GM13977 (cell line): ENCODE measurements around the gene PLXNA2.

Experiments
- DNase-seq: peaks from one replicate; pipeline ENCODE4 v3.0.0; 2012; ENCODE audit warnings: low spot score
- CTCF ChIP-seq: IDR thresholded peaks from 2 replicates; pipeline ENCODE4 v1.5.1; 2012; ENCODE audit warnings: mild to moderate bottlenecking, control low read depth; ENCODE audit not compliant: insufficient read depth; ENCODE audit errors: extremely low read depth, missing control alignments
- in situ Hi-C: fragments of 300-500 bp; cut with MboI; formaldehyde crosslinking; loops from one replicate; pipeline ENCODE4 v1.12.0; 2022; ENCODE audit warnings: low sequenced_read_pairs, low pct_unique_long_range_greater_than_20kb, mixed read lengths, inconsistent platforms; ENCODE audit not compliant: unreplicated experiment

Gene PLXNA2

GRCh38 chr1:208245185-208245705 is 1.1 kb upstream of the PLXNA2 start:
- TF ChIP-seq CTCF, result peak; percentile 88
- DNase-seq, result peak; percentile 84
- in situ Hi-C loops, result loop anchor here (10.0 to 25.0 kb wide), 2 partner anchors 108 to 220 kb away; no protein-coding TSS in a partner anchor

- no peak for TF ChIP-seq CTCF
- in situ Hi-C loops, result loop anchor here (10.0 to 25.0 kb wide), 2 partner anchors 106 to 219 kb away; no protein-coding TSS in a partner anchor
These were observed 637 bp downstream of the PLXNA2 start for GRCh38 chr1:208243527-208243966.

GRCh38 chr1:208242941-208243526 is 1.1 kb downstream of the PLXNA2 start:
- TF ChIP-seq CTCF, result peak; percentile 23
- in situ Hi-C loops, result loop anchor here (10.0 to 25.0 kb wide), 2 partner anchors 106 to 218 kb away; no protein-coding TSS in a partner anchor
- DNase-seq, result no peak

More at GRCh38 chr1:208243527-208243966, 637 bp downstream of the PLXNA2 start:
- peak; percentile 39 for DNase-seq

DNA sequence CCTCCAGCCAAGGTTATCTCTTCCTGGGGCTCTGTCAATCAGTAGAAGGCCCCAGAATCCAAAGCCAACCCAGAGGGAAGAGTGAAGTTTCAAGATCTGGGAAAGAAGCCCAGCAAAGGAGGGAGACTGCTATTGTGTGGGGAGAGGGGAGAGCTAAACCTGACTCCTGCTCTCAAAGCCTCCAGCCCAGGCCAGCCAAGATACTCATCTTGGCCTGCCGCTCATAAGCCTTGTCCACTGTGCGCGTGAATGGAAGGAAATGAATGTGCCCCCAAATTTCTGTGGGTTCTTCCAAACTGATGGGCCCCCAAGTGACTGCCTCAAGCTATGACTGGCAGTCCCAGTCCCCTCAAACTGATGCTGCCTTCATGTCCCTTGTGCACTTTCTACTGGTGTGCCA is 2.0 kb downstream of the PLXNA2 start:
- no peak for TF ChIP-seq CTCF
- no peak for DNase-seq
- in situ Hi-C loops, result loop anchor here (10.0 to 25.0 kb wide), 2 partner anchors 105 to 217 kb away; no protein-coding TSS in a partner anchor

- DNase-seq, result no peak
- no peak for TF ChIP-seq CTCF
- in situ Hi-C loops, result loop anchor here (10.0 to 25.0 kb wide), 2 partner anchors 104 to 217 kb away; no protein-coding TSS in a partner anchor
These were observed 2.7 kb downstream of the PLXNA2 start for GRCh38 chr1:208241512-208241911.

DNA sequence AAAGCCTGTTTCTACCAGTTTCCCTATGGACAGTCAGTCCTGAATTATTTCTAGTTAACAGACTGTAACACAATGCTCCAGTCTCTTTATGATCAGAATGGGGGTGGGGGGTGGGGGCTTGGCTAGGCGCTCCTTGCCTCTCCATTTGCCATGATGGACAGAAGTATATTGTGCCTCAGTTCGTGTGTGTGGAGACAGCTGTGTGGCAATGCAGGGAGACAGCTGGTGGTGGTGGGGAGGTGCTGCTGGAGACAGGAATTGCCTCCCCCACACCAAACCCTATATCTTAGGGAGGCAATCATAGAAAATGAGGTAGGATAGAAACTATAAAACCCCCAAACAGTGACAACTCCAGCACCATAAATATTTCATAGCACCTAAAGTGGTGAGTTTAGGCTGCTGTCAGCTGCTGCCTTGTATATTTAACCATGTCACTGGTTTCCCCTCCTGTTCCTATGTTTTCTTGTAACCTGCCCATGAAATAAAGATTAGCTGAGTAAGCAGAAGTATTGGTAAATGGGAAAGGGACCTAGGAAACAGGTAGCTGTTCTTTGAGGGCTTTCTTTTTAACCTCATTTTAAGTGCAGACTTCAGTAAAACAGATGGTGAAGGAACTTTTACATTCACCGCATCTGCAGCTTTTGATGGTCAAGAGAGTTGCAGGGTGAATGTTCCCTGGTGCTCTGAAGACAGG is 3.4 kb downstream of the PLXNA2 start:
- in situ Hi-C loops, result loop anchor here (10.0 to 25.0 kb wide), 2 partner anchors 104 to 216 kb away; no protein-coding TSS in a partner anchor
- TF ChIP-seq CTCF, result no peak
- DNase-seq, result no peak
